K562 (cell line): ENCODE results near the gene UIMC1. TPM values are rescaled to one million over a fixed set of nuclear protein-coding genes. Genes with fewer than 3 reads are reported as not detected.

Experiments used
- GATAD2B ChIP-seq: fragments of 450-650 bp; IDR thresholded peaks from 2 replicates; pipeline ENCODE4 v1.6.1; 2017; ENCODE audit warnings: mild to moderate bottlenecking, borderline replicate concordance
- MAZ ChIP-seq, 2 experiments: fragments of 450-650 bp in 1 of 2; sonication (generic) in 1 of 2; formaldehyde crosslinking; IDR thresholded peaks in 1 of 2; conservative IDR thresholded peaks in 1 of 2; 2 replicates each; pipeline versions ENCODE4 v1.4.0 to v1.5.0; 2020; ENCODE audit warnings: mild to moderate bottlenecking in 1 of 2, missing genetic modification reagents in 1 of 2
- NR2C2 ChIP-seq, 2 experiments: fragments of 200-800 bp in 1 of 2; sonication (Bioruptor generic) in 1 of 2; sonication (generic) in 1 of 2; formaldehyde crosslinking in 1 of 2; IDR thresholded peaks; 2 replicates each; pipeline versions ENCODE4 v1.6.1 to v1.8.0; 2016 to 2022; ENCODE audit warnings: mild to moderate bottlenecking in 1 of 2, missing compliant biosample characterization in 1 of 2, missing genetic modification characterization in 1 of 2, missing genetic modification reagents in 1 of 2
- PCBP1 ChIP-seq: fragments of 200-400 bp; formaldehyde crosslinking; IDR thresholded peaks from 2 replicates; pipeline ENCODE4 v1.6.1; 2018; ENCODE audit warnings: mild to moderate bottlenecking, low read depth, low read length; ENCODE audit not compliant: poor library complexity, severe bottlenecking
- POLR2B ChIP-seq: fragments of 450-650 bp; IDR thresholded peaks from 2 replicates; pipeline ENCODE4 v1.6.1; 2018; ENCODE audit warnings: low read depth; ENCODE audit not compliant: partially characterized antibody
- RBM15 ChIP-seq: fragments of 200-400 bp; formaldehyde crosslinking; IDR thresholded peaks from 2 replicates; pipeline ENCODE4 v1.6.1; 2018; ENCODE audit warnings: mild to moderate bottlenecking, low read length, moderate library complexity; ENCODE audit not compliant: insufficient read depth
- ZBTB8A ChIP-seq: fragments of 450-650 bp; IDR thresholded peaks from 2 replicates; pipeline ENCODE4 v1.6.1; 2018; ENCODE audit warnings: mild to moderate bottlenecking, moderate library complexity; ENCODE audit not compliant: partially characterized antibody
- ZNF253 ChIP-seq: fragments of 250-450 bp; sonication (Bioruptor Pico); conservative IDR thresholded peaks from 2 replicates; pipeline ENCODE4 v1.6.1; 2021; ENCODE audit warnings: mild to moderate bottlenecking
- ZNF324 ChIP-seq: fragments of 250-450 bp; sonication (Bioruptor Pico); IDR thresholded peaks from 2 replicates; pipeline ENCODE4 v1.4.0; 2020; ENCODE audit warnings: mild to moderate bottlenecking
- ZNF780A ChIP-seq: fragments of 250-450 bp; sonication (Bioruptor Pico); IDR thresholded peaks from 2 replicates; pipeline ENCODE4 v1.5.0; 2021; ENCODE audit warnings: mild to moderate bottlenecking
- polyA plus RNA-seq, 8 experiments: library from polyadenylated mRNA; depleted of rRNA in 4 of 8; stranded (reverse) in 5 of 8; unstranded in 3 of 8; fragments of >200 nt; fragmentation: Nextera tagmentation in 2 of 8; fragmentation: Illumina TruSeq in 1 of 8; extraction: Ambion mirVana in 2 of 8; extraction: Trizol in 1 of 8; gene quantifications; 2 replicates each; pipeline versions ENCODE4 v1.2.1 to v1.2.3, GENCODE V29; 2011 to 2014; ENCODE audit warnings: inconsistent platforms in 1 of 8, missing spikeins in 1 of 8
- total RNA-seq, 7 experiments: library from RNA; depleted of rRNA in 6 of 7; stranded (reverse); fragments of >200 nt in 6 of 7; fragmentation: Illumina TruSeq in 2 of 7; extraction: Trizol in 2 of 7; gene quantifications; 2 replicates each; pipeline versions ENCODE4 v1.2.1 to v1.2.3, GENCODE V29; 2011 to 2021; ENCODE audit warnings: low replicate concordance in 1 of 7
- TF ChIP-seq, protein P1 (sequence below): sonication (generic); formaldehyde crosslinking; IDR thresholded peaks from 2 replicates; pipeline ENCODE4 v1.8.0; 2022; ENCODE audit warnings: missing genetic modification reagents, mild to moderate bottlenecking, moderate library complexity, borderline replicate concordance
- TF ChIP-seq, protein P2 (sequence below), 2 experiments: IDR thresholded peaks; 2 replicates each; pipeline ENCODE4 v1.6.1; 2012; ENCODE audit warnings: improper control_type of control experiment in 2 of 2, low read depth in 2 of 2, low read length in 2 of 2, borderline replicate concordance in 1 of 2
- TF ChIP-seq, protein P3 (sequence below), 2 experiments: fragments of 450-650 bp; IDR thresholded peaks; 2 replicates each; pipeline ENCODE4 v1.6.1; 2018; ENCODE audit warnings: mild to moderate bottlenecking in 2 of 2, low read depth in 1 of 2; ENCODE audit not compliant: partially characterized antibody in 2 of 2
- TF ChIP-seq, protein P4 (sequence below): fragments of 250-450 bp; sonication (Bioruptor Pico); IDR thresholded peaks from 2 replicates; pipeline ENCODE4 v1.8.0; 2021; ENCODE audit warnings: borderline replicate concordance, mild to moderate bottlenecking, moderate library complexity; ENCODE audit not compliant: poor library complexity, severe bottlenecking
- TF ChIP-seq, protein P5 (sequence below): sonication (generic); formaldehyde crosslinking; IDR thresholded peaks from 2 replicates; pipeline ENCODE4 v1.8.1; 2023; ENCODE audit warnings: mild to moderate bottlenecking, missing genetic modification reagents, moderate library complexity

The UIMC1 gene
- total and polyA plus RNA-seq, 9 of the 15 experiments (the other 6 are each of a cell fraction or from before 2014, with no cell fraction given): 14.9 to 51.7 (median 36.8) TPM

DNA sequence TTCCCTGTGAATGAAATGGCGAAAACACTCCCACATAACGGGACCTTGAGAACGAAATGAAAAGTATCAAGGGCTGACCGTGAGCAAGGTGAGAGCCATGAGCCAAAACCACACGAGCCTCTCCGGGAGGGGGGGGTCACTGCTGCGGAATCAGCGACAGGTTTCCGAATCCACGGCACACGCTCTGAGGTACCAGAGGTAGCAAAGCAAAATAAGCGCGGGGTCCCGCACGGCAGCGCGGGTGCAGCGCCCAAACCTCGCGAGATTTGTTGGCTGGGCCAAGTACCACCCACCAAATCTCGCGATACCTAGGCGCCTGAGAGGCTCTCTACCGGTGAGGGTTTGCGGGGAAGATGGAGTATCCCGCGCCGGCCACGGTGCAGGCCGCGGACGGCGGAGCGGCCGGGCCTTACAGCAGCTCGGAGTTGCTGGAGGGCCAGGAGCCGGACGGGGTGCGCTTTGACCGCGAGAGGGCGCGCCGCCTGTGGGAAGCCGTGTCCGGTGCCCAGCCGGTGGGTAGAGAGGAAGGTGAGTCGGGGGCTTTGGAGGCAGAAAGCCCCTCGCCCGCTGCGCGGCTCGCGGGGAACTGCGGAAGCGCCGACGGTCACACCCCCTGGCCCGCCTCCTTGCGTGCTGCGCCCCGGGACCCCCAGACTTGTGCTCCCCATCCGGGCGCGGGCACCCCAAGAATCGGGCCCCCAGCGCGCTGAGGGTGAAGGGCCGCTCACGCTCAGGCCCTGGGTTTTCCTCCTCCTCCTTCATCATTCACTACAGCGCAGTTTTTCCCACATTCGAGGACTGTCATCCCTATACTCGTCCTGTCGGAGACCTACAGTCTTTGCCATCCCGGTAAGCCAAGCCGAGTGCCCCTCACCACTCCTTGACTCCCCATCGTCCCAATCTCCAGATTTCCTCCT is 16.1 kb upstream of the UIMC1 start, which contains the start of gene ZNF346 (continued):
- TF ChIP-seq, protein P1, sequence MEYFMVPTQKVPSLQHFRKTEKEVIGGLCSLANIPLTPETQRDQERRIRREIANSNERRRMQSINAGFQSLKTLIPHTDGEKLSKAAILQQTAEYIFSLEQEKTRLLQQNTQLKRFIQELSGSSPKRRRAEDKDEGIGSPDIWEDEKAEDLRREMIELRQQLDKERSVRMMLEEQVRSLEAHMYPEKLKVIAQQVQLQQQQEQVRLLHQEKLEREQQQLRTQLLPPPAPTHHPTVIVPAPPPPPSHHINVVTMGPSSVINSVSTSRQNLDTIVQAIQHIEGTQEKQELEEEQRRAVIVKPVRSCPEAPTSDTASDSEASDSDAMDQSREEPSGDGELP (CRISPR knock-in tag): peak; percentile 54
- TF ChIP-seq NR2C2 (CRISPR knock-in tag; IDR thresholded peaks at IDR 0.05): no peak
- no peak for TF ChIP-seq NR2C2 (tag; IDR thresholded peaks at IDR 0.05)
- TF ChIP-seq ZNF253 (CRISPR knock-in tag): no peak
- TF ChIP-seq, protein P2, sequence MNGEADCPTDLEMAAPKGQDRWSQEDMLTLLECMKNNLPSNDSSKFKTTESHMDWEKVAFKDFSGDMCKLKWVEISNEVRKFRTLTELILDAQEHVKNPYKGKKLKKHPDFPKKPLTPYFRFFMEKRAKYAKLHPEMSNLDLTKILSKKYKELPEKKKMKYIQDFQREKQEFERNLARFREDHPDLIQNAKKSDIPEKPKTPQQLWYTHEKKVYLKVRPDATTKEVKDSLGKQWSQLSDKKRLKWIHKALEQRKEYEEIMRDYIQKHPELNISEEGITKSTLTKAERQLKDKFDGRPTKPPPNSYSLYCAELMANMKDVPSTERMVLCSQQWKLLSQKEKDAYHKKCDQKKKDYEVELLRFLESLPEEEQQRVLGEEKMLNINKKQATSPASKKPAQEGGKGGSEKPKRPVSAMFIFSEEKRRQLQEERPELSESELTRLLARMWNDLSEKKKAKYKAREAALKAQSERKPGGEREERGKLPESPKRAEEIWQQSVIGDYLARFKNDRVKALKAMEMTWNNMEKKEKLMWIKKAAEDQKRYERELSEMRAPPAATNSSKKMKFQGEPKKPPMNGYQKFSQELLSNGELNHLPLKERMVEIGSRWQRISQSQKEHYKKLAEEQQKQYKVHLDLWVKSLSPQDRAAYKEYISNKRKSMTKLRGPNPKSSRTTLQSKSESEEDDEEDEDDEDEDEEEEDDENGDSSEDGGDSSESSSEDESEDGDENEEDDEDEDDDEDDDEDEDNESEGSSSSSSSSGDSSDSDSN (IDR thresholded peaks at IDR 0.05; ENCODE audit: borderline replicate concordance in 1 of 2, low read depth in 2 of 2, low read length in 2 of 2): 0 out of 4 replicates have a peak, but pooled peaks of 1 of the 2 experiments have one; percentile 46
- TF ChIP-seq, protein P3, sequence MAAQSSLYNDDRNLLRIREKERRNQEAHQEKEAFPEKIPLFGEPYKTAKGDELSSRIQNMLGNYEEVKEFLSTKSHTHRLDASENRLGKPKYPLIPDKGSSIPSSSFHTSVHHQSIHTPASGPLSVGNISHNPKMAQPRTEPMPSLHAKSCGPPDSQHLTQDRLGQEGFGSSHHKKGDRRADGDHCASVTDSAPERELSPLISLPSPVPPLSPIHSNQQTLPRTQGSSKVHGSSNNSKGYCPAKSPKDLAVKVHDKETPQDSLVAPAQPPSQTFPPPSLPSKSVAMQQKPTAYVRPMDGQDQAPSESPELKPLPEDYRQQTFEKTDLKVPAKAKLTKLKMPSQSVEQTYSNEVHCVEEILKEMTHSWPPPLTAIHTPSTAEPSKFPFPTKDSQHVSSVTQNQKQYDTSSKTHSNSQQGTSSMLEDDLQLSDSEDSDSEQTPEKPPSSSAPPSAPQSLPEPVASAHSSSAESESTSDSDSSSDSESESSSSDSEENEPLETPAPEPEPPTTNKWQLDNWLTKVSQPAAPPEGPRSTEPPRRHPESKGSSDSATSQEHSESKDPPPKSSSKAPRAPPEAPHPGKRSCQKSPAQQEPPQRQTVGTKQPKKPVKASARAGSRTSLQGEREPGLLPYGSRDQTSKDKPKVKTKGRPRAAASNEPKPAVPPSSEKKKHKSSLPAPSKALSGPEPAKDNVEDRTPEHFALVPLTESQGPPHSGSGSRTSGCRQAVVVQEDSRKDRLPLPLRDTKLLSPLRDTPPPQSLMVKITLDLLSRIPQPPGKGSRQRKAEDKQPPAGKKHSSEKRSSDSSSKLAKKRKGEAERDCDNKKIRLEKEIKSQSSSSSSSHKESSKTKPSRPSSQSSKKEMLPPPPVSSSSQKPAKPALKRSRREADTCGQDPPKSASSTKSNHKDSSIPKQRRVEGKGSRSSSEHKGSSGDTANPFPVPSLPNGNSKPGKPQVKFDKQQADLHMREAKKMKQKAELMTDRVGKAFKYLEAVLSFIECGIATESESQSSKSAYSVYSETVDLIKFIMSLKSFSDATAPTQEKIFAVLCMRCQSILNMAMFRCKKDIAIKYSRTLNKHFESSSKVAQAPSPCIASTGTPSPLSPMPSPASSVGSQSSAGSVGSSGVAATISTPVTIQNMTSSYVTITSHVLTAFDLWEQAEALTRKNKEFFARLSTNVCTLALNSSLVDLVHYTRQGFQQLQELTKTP (IDR thresholded peaks at IDR 0.05; ENCODE audit: low read depth in 1 of 2, partially characterized antibody in 2 of 2): no peak
- TF ChIP-seq ZNF780A (CRISPR knock-in tag): no peak
- TF ChIP-seq ZBTB8A: no peak
- TF ChIP-seq, protein P4, sequence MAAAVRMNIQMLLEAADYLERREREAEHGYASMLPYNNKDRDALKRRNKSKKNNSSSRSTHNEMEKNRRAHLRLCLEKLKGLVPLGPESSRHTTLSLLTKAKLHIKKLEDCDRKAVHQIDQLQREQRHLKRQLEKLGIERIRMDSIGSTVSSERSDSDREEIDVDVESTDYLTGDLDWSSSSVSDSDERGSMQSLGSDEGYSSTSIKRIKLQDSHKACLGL (CRISPR knock-in tag): no peak
- TF ChIP-seq POLR2B: peak; percentile 74
- TF ChIP-seq, protein P5, sequence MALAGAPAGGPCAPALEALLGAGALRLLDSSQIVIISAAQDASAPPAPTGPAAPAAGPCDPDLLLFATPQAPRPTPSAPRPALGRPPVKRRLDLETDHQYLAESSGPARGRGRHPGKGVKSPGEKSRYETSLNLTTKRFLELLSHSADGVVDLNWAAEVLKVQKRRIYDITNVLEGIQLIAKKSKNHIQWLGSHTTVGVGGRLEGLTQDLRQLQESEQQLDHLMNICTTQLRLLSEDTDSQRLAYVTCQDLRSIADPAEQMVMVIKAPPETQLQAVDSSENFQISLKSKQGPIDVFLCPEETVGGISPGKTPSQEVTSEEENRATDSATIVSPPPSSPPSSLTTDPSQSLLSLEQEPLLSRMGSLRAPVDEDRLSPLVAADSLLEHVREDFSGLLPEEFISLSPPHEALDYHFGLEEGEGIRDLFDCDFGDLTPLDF (CRISPR knock-in tag): peak; percentile 40; the same call in 1 of the 2 replicates
- no peak for TF ChIP-seq RBM15
- 0 out of 2 replicates have a peak, but pooled peaks have one; percentile 31 for TF ChIP-seq GATAD2B
- TF ChIP-seq PCBP1: peak; percentile 54
- no peak for TF ChIP-seq ZNF324 (CRISPR knock-in tag)
- TF ChIP-seq MAZ (CRISPR knock-in tag; conservative IDR thresholded peaks at IDR 0.05 in 1 of 2, IDR thresholded peaks at IDR 0.05 in 1 of 2): peak; percentile 50 to 76; a peak in 3 of 4 replicates
